Measurements from ENCODE around the gene CSRNP3. TPM values are rescaled to one million over a fixed set of nuclear protein-coding genes. Genes with fewer than 3 reads are reported as not detected.

Gene CSRNP3
- total RNA-seq, 2 donors from 2014 or later: 2.3 to 5.9 TPM

DNA sequence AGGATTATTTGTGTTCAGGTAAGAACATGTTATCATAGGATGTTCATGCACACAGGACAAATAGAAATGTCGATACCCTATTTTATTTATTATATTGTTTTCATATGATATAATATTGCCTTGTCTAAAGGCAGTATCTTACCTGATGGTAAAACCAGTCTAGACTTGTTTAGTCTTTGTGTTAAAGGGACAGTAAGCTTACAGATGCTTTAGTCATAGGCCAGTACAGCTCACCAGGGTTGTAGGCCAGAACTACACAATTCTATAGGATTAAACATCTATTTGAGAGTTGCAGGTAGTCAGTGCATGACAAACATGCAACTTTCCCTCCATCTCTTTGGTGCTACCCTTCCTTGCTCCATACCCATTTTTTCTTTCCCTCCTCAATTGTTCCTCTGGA is 166.0 kb downstream of the CSRNP3 start:
- intact Hi-C loops (cut with DNase I): no loop called here
- ATAC-seq: no peak
- WGBS, 2 donors: 88 to 89% methylated on average over 1 of the region's 1 CpG
- no peaks in the 10 kb centered on the region for H3K36me3 ChIP-seq (replicated peaks in 1 of 2; ENCODE audit: insufficient read depth in 1 of 2, low read depth in 2 of 2)
- H3K27ac ChIP-seq: no peak overlapping the region
- DNase-seq: no peak
- no peaks in the 10 kb centered on the region for H3K9me3 ChIP-seq
- no peak overlapping the region for H3K4me3 ChIP-seq
- no peaks in the 10 kb centered on the region for H3K4me1 ChIP-seq
- H3K27me3 ChIP-seq: no peaks in the 10 kb centered on the region
- TF ChIP-seq, protein P1, sequence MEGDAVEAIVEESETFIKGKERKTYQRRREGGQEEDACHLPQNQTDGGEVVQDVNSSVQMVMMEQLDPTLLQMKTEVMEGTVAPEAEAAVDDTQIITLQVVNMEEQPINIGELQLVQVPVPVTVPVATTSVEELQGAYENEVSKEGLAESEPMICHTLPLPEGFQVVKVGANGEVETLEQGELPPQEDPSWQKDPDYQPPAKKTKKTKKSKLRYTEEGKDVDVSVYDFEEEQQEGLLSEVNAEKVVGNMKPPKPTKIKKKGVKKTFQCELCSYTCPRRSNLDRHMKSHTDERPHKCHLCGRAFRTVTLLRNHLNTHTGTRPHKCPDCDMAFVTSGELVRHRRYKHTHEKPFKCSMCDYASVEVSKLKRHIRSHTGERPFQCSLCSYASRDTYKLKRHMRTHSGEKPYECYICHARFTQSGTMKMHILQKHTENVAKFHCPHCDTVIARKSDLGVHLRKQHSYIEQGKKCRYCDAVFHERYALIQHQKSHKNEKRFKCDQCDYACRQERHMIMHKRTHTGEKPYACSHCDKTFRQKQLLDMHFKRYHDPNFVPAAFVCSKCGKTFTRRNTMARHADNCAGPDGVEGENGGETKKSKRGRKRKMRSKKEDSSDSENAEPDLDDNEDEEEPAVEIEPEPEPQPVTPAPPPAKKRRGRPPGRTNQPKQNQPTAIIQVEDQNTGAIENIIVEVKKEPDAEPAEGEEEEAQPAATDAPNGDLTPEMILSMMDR (IDR thresholded peaks at IDR 0.05): no peak
- TF ChIP-seq POLR2A (IDR thresholded peaks at IDR 0.05): no peak

DNA sequence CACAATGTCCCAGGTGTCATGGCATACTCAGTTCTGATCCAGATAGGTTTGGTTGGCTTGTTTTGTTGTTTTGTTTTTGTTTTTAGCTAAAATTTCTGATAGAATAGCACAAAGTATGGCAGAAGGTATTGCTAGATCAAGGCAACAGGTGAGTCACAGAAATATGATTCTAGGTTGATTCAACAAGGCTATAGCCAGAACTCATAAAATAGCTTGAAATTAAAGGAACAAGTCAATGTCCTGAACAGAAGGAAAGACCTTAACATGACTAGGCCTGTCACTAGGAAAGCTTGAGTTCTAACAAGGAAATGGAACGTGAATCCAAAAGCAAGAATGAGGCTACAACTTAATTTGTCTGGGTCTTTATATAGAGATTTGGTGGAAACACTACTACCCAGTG is 167.5 kb downstream of the CSRNP3 start:
- intact Hi-C loops (cut with DNase I): no loop called here
- no peaks in the 10 kb centered on the region for H3K36me3 ChIP-seq (replicated peaks in 1 of 2; ENCODE audit: insufficient read depth in 1 of 2, low read depth in 2 of 2)
- DNase-seq (no peak), ATAC-seq (no peak)
- no peak overlapping the region for H3K4me3 ChIP-seq
- no peaks in the 10 kb centered on the region for H3K4me1 ChIP-seq
- H3K9me3 ChIP-seq: no peaks in the 10 kb centered on the region
- H3K27me3 ChIP-seq: no peaks in the 10 kb centered on the region
- 88 to 96% methylated on average over 1 of the region's 1 CpG for WGBS, 2 donors
- H3K27ac ChIP-seq: no peak overlapping the region
- TF ChIP-seq, protein P1 (IDR thresholded peaks at IDR 0.05): no peak

DNA sequence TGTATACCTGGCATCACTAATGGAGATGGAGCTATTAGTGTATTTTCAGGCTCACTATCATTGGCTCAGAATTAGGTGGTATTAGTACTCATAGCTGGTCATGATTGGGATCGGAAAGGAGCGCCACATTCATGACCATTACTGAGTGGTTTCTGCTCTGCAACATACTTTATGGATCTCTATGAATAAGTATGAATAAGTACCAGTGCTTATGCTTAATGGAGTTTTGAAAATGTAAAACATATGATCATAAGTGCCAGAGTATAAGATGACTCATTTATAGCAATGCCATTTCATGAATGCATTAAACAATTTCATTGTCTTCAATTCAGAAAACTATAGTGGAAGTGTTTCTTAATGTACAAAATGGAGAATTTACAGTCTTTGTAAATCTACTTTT is 167.9 kb downstream of the CSRNP3 start:
- WGBS, 2 donors: 86 to 96% methylated on average over 2 of the region's 2 CpGs
- no peaks in the 10 kb centered on the region for H3K4me1 ChIP-seq
- H3K9me3 ChIP-seq: no peaks in the 10 kb centered on the region
- intact Hi-C loops (cut with DNase I): no loop called here
- TF ChIP-seq, protein P1 (IDR thresholded peaks at IDR 0.05): no peak
- no peak for TF ChIP-seq POLR2A (IDR thresholded peaks at IDR 0.05)
- H3K27ac ChIP-seq: no peak overlapping the region
- no peaks in the 10 kb centered on the region for H3K36me3 ChIP-seq (replicated peaks in 1 of 2; ENCODE audit: insufficient read depth in 1 of 2, low read depth in 2 of 2)
- no peaks in the 10 kb centered on the region for H3K27me3 ChIP-seq
- no peak overlapping the region for H3K4me3 ChIP-seq
- ATAC-seq (no peak), DNase-seq (no peak)

DNA sequence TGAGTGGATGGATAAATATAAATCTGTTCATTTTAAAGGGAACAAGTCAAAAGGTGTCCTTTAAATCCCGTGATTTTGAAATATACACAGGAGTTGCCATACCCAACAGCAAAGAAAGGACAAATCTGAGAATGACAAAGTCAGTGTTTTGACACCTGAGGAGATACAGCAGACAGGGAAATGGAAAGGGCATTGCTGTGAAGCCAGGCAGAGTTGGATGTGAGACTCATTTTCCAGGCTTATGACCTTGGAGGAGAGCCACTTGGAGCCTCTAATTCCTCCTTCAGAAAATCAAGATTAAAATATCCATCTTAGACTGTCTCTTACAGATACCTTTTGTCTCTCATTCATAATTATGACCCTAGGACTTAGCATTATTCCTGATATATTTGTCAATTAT is 170.0 kb downstream of the CSRNP3 start:
- WGBS, 2 donors: 81 to 82% methylated on average over 1 of the region's 1 CpG
- H3K4me1 ChIP-seq: no peaks in the 10 kb centered on the region
- no peaks in the 10 kb centered on the region for H3K9me3 ChIP-seq
- no peak overlapping the region for H3K4me3 ChIP-seq
- H3K36me3 ChIP-seq (replicated peaks in 1 of 2; ENCODE audit: insufficient read depth in 1 of 2, low read depth in 2 of 2): no peaks in the 10 kb centered on the region
- H3K27me3 ChIP-seq: no peaks in the 10 kb centered on the region
- DNase-seq (no peak), ATAC-seq (no peak)
- H3K27ac ChIP-seq: no peak overlapping the region
- TF ChIP-seq, protein P1 (IDR thresholded peaks at IDR 0.05): no peak
- TF ChIP-seq POLR2A (IDR thresholded peaks at IDR 0.05): no peak
- intact Hi-C loops (cut with DNase I): no loop called here

DNA sequence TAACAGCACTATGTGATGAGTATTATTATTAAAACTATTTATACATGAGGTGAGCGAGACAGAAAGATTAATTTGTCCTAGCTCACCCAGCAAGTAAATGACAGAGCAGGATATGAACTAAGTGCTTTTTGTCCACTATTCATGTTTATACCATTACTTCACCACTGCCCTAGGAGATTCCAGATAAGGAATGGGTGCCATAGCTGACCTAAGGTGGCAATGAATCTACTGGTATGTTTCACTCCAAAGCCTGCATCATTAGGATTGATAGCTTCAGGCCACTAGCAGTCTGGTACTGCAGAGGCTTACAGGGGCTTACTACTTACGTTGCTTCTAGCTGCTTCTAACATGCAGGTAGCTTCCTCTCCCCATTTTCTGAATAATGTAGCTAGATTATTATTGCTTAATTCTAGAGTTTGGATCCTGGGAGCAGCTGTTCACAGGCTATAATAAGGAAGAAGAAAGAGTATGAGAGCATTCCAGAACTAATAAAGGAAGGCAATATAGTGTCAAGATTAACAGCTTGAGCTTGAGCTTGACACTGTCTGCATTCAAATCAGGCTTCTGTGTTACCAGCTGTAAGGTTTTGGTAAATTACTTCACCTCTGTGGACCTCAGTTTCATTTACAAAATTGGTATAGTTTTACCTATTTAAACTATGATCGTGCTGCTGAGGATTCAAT is 170.9 kb downstream of the CSRNP3 start:
- 62 to 95% methylated on average over 3 of the region's 3 CpGs for WGBS, 2 donors
- no peak overlapping the region for H3K4me3 ChIP-seq

More for the DNA sequence above, 170.9 kb downstream of the CSRNP3 start:
- Histone ChIP-seq H3K27me3 (no peaks in the 10 kb centered on the region), H3K4me1 (no peaks in the 10 kb centered on the region), H3K36me3 (replicated peaks in 1 of 2; ENCODE audit: insufficient read depth in 1 of 2, low read depth in 2 of 2) (no peaks in the 10 kb centered on the region), H3K9me3 (no peaks in the 10 kb centered on the region), H3K27ac (no peak overlapping the region)
- TF ChIP-seq POLR2A (IDR thresholded peaks at IDR 0.05): no peak
- TF ChIP-seq, protein P1 (IDR thresholded peaks at IDR 0.05): no peak
- ATAC-seq: no peak
- intact Hi-C loops (cut with DNase I): no loop called here
- no peak for DNase-seq
